Measurements from ENCODE around the gene CHPF.

GRCh38 chr2:219573166-219573565, 29.6 kb upstream of the CHPF start:
- TF ChIP-seq ZBTB6 (tag by site-specific recombination; IDR thresholded peaks at IDR 0.05) (no peak), ZNF24 (tag by site-specific recombination; IDR thresholded peaks at IDR 0.05) (no peak), ZNF121 (tag by site-specific recombination; IDR thresholded peaks at IDR 0.05) (no peak), KLF1 (tag by site-specific recombination; IDR thresholded peaks at IDR 0.05) (no peak), REST (tag by site-specific recombination; IDR thresholded peaks at IDR 0.05) (no peak)
- TF ChIP-seq, protein P1, sequence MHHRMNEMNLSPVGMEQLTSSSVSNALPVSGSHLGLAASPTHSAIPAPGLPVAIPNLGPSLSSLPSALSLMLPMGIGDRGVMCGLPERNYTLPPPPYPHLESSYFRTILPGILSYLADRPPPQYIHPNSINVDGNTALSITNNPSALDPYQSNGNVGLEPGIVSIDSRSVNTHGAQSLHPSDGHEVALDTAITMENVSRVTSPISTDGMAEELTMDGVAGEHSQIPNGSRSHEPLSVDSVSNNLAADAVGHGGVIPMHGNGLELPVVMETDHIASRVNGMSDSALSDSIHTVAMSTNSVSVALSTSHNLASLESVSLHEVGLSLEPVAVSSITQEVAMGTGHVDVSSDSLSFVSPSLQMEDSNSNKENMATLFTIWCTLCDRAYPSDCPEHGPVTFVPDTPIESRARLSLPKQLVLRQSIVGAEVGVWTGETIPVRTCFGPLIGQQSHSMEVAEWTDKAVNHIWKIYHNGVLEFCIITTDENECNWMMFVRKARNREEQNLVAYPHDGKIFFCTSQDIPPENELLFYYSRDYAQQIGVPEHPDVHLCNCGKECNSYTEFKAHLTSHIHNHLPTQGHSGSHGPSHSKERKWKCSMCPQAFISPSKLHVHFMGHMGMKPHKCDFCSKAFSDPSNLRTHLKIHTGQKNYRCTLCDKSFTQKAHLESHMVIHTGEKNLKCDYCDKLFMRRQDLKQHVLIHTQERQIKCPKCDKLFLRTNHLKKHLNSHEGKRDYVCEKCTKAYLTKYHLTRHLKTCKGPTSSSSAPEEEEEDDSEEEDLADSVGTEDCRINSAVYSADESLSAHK (tag by site-specific recombination; IDR thresholded peaks at IDR 0.05), result no peak
- TF ChIP-seq, protein P2, sequence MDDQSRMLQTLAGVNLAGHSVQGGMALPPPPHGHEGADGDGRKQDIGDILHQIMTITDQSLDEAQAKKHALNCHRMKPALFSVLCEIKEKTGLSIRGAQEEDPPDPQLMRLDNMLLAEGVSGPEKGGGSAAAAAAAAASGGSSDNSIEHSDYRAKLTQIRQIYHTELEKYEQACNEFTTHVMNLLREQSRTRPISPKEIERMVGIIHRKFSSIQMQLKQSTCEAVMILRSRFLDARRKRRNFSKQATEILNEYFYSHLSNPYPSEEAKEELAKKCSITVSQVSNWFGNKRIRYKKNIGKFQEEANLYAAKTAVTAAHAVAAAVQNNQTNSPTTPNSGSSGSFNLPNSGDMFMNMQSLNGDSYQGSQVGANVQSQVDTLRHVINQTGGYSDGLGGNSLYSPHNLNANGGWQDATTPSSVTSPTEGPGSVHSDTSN (CRISPR knock-in tag; IDR thresholded peaks at IDR 0.05), result no peak
- TF ChIP-seq, protein P3, sequence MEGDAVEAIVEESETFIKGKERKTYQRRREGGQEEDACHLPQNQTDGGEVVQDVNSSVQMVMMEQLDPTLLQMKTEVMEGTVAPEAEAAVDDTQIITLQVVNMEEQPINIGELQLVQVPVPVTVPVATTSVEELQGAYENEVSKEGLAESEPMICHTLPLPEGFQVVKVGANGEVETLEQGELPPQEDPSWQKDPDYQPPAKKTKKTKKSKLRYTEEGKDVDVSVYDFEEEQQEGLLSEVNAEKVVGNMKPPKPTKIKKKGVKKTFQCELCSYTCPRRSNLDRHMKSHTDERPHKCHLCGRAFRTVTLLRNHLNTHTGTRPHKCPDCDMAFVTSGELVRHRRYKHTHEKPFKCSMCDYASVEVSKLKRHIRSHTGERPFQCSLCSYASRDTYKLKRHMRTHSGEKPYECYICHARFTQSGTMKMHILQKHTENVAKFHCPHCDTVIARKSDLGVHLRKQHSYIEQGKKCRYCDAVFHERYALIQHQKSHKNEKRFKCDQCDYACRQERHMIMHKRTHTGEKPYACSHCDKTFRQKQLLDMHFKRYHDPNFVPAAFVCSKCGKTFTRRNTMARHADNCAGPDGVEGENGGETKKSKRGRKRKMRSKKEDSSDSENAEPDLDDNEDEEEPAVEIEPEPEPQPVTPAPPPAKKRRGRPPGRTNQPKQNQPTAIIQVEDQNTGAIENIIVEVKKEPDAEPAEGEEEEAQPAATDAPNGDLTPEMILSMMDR (tag by site-specific recombination; IDR thresholded peaks at IDR 0.05), result no peak

Data from HEK293 (cell line).